Measurements from ENCODE around the gene CCDC134.
"Not testable (repeated sequence)": the region's sequence is repeated elsewhere in the genome, so short reads cannot be mapped to it uniquely, and the experiment has no call there.

Gene CCDC134

GRCh38 chr22:41822317-41823057 is 22.0 kb downstream of the CCDC134 start:
- no peak for DNase-seq (ENCODE audit: low read depth in 2 of 2, low spot score in 1 of 2)

GRCh38 chr22:41823797-41824196 is 23.3 kb downstream of the CCDC134 start:
- no peak for DNase-seq (ENCODE audit: low read depth in 2 of 2, low spot score in 1 of 2)

GRCh38 chr22:41825376-41825775 is 24.9 kb downstream of the CCDC134 start:
- no peak for DNase-seq (ENCODE audit: low read depth in 2 of 2, low spot score in 1 of 2)

GRCh38 chr22:41826021-41826420 is 25.5 kb downstream of the CCDC134 start:
- DNase-seq (ENCODE audit: low read depth in 2 of 2, low spot score in 1 of 2), result no peak

- DNase-seq (ENCODE audit: low read depth in 2 of 2, low spot score in 1 of 2), result no peak
Measured at GRCh38 chr22:41826430-41827383, 26.2 kb downstream of the CCDC134 start.

- no peak for DNase-seq (ENCODE audit: low read depth in 2 of 2, low spot score in 1 of 2)
Measured at GRCh38 chr22:41827671-41828070, 27.2 kb downstream of the CCDC134 start.

GRCh38 chr22:41828516-41828915 is 28.0 kb downstream of the CCDC134 start:
- DNase-seq (ENCODE audit: low read depth in 2 of 2, low spot score in 1 of 2), result no peak

- no peak for DNase-seq (ENCODE audit: low read depth in 2 of 2, low spot score in 1 of 2)
Measured at GRCh38 chr22:41830174-41830573, 29.7 kb downstream of the CCDC134 start.

GRCh38 chr22:41831383-41831782 is 30.9 kb downstream of the CCDC134 start:
- no peak for DNase-seq (ENCODE audit: low read depth in 2 of 2, low spot score in 1 of 2)

- no peak for DNase-seq (ENCODE audit: low read depth in 2 of 2, low spot score in 1 of 2)
Measured at GRCh38 chr22:41831828-41832552, 31.5 kb downstream of the CCDC134 start.

- DNase-seq (ENCODE audit: low read depth in 2 of 2, low spot score in 1 of 2), result peak; percentile 97 to 100
Measured at GRCh38 chr22:41832553-41833368, 32.3 kb downstream of the CCDC134 start, which contains the start of gene SREBF2. Gene SREBF2 (plus strand): TSS chr22:41833105. CDS start chr22:41833271, 166 bp downstream.

GRCh38 chr22:41833369-41834004 is 33.0 kb downstream of the CCDC134 start:
- DNase-seq (ENCODE audit: low read depth in 2 of 2, low spot score in 1 of 2), result peak in 1 of 2 donors; percentile 24

GRCh38 chr22:41834005-41834944 is 33.8 kb downstream of the CCDC134 start:
- DNase-seq (ENCODE audit: low read depth in 2 of 2, low spot score in 1 of 2), result no peak

GRCh38 chr22:41835462-41835861 is 35.0 kb downstream of the CCDC134 start:
- DNase-seq (ENCODE audit: low read depth in 2 of 2, low spot score in 1 of 2), result not testable (repeated sequence)

- DNase-seq (ENCODE audit: low read depth in 2 of 2, low spot score in 1 of 2), result no peak
Measured at GRCh38 chr22:41836551-41836950, 36.1 kb downstream of the CCDC134 start.

GRCh38 chr22:41838842-41839618 is 38.6 kb downstream of the CCDC134 start:
- no peak for DNase-seq (ENCODE audit: low read depth in 2 of 2, low spot score in 1 of 2)

GRCh38 chr22:41840216-41840615 is 39.7 kb downstream of the CCDC134 start:
- DNase-seq (ENCODE audit: low read depth in 2 of 2, low spot score in 1 of 2), result no peak

GRCh38 chr22:41841085-41841712 is 40.7 kb downstream of the CCDC134 start:
- DNase-seq (ENCODE audit: low read depth in 2 of 2, low spot score in 1 of 2), result no peak

Data from stimulated activated CD8-positive, alpha-beta memory T cell treated with anti-CD3 and anti-CD28 coated beads, Interleukin-4, amount 100 ng/mL, for 4 hours (primary cell).